ENCODE data around the gene ZNF385B. TPM values are rescaled to one million over a fixed set of nuclear protein-coding genes. Genes with fewer than 3 reads are reported as not detected.

The ZNF385B gene
- total and polyA plus RNA-seq, 10 of the 15 experiments (the other 5 are each of a cell fraction or from before 2014, with no cell fraction given), result not detected

GRCh38 chr2:179814050-179814449 lies 47.4 kb downstream of the ZNF385B start (continued):
- TF ChIP-seq ZBTB33 (IDR thresholded peaks at IDR 0.05) (no peak), REST (IDR thresholded peaks at IDR 0.05; ENCODE audit: low read depth, low read length) (no peak), USF1 (IDR thresholded peaks at IDR 0.05; ENCODE audit: borderline replicate concordance, extremely low read length, insufficient read depth, low read depth, low read length) (no peak), NFYA (IDR thresholded peaks at IDR 0.05; ENCODE audit: borderline replicate concordance, low read depth, low read length) (no peak), CEBPZ (IDR thresholded peaks at IDR 0.05; ENCODE audit: low read depth, low read length) (no peak), ZBTB11 (CRISPR knock-in tag; IDR thresholded peaks at IDR 0.05) (no peak), IRF5 (IDR thresholded peaks at IDR 0.05; ENCODE audit: borderline replicate concordance) (no peak), ESRRA (IDR thresholded peaks at IDR 0.05; ENCODE audit: low read length) (no peak), ZNF384 (IDR thresholded peaks at IDR 0.05; ENCODE audit: borderline replicate concordance, low read depth, low read length) (no peak), HDGF (IDR thresholded peaks at IDR 0.05) (no peak), JUND (IDR thresholded peaks at IDR 0.05; ENCODE audit: low read depth, low read length) (no peak)
